GM08714 (cell line): ENCODE data around the gene PLPPR3.

Experiments used
- H3K4me3 ChIP-seq: fragments of 200-500 bp; sonication (Bioruptor generic); 2 replicates; pipeline ENCODE4 v1.5.1; 2014; ENCODE audit warnings: mild to moderate bottlenecking, low read length, inconsistent platforms
- ZNF274 ChIP-seq: IDR thresholded peaks from 2 replicates; pipeline ENCODE4 v1.6.1; 2012; ENCODE audit warnings: mild to moderate bottlenecking, low read depth, low read length

Gene PLPPR3

GRCh38 chr19:821825-822503 lies at the start of gene PLPPR3:
PLPPR3 (minus strand) TSS chr19:821955; CDS start chr19:821559, 396 bp downstream.
- no peak for TF ChIP-seq ZNF274
- no peak within 1 kb of the TSS for H3K4me3 ChIP-seq

- no peak overlapping the region for H3K4me3 ChIP-seq
Measured at GRCh38 chr19:870963-871401, 49.2 kb upstream of the PLPPR3 start.

GRCh38 chr19:870314-870713 lies 48.6 kb upstream of the PLPPR3 start:
- TF ChIP-seq ZNF274 = no peak
- H3K4me3 ChIP-seq = no peak overlapping the region

More at GRCh38 chr19:870963-871401, 49.2 kb upstream of the PLPPR3 start:
- TF ChIP-seq ZNF274 = no peak

- no peak overlapping the region for H3K4me3 ChIP-seq
- no peak for TF ChIP-seq ZNF274
Measured at GRCh38 chr19:869245-870177, 47.8 kb upstream of the PLPPR3 start.

GRCh38 chr19:868458-869244 lies 46.9 kb upstream of the PLPPR3 start:
- no peak for TF ChIP-seq ZNF274
- H3K4me3 ChIP-seq = no peak overlapping the region

- TF ChIP-seq ZNF274 = no peak
Measured at GRCh38 chr19:867855-868457, 46.2 kb upstream of the PLPPR3 start.

GRCh38 chr19:867301-867793 lies 45.6 kb upstream of the PLPPR3 start:
- no peak overlapping the region for H3K4me3 ChIP-seq
- TF ChIP-seq ZNF274 = no peak

More at GRCh38 chr19:867855-868457, 46.2 kb upstream of the PLPPR3 start:
- no peak overlapping the region for H3K4me3 ChIP-seq

- no peak overlapping the region for H3K4me3 ChIP-seq
- no peak for TF ChIP-seq ZNF274
Measured at GRCh38 chr19:866769-867300, 45.1 kb upstream of the PLPPR3 start.

GRCh38 chr19:863315-863620 lies 41.5 kb upstream of the PLPPR3 start:
- TF ChIP-seq ZNF274 = no peak
- H3K4me3 ChIP-seq = no peak overlapping the region; the same call in 1 of the 2 replicates

GRCh38 chr19:862581-863314 lies 41.0 kb upstream of the PLPPR3 start:
- H3K4me3 ChIP-seq = no peak overlapping the region; the same call in 1 of the 2 replicates
- no peak for TF ChIP-seq ZNF274

GRCh38 chr19:861756-862580 lies 40.2 kb upstream of the PLPPR3 start:
- H3K4me3 ChIP-seq = no peak overlapping the region
- TF ChIP-seq ZNF274 = no peak
